ENCODE results near the gene FGD3. TPM values are rescaled to one million over a fixed set of nuclear protein-coding genes. Genes with fewer than 3 reads are reported as not detected.

The FGD3 gene
- total RNA-seq, 1 donor from 2014 or later, result 0.09 TPM

- Mint-ChIP-seq H3K4me1 (ENCODE audit: low read depth, unreplicated experiment) (peaks cover 3% of the 10 kb centered on the region), H3K4me3 (ENCODE audit: unreplicated experiment) (no peak overlapping the region), H3K27ac (ENCODE audit: unreplicated experiment) (no peak overlapping the region), H3K9me3 (ENCODE audit: unreplicated experiment) (peaks cover 8% of the 10 kb centered on the region), H3K27me3 (ENCODE audit: low read depth, unreplicated experiment) (peaks cover 2% of the 10 kb centered on the region), H3K36me3 (ENCODE audit: low read depth, unreplicated experiment) (no peaks in the 10 kb centered on the region)
- TF ChIP-seq EZH2 (IDR thresholded peaks at IDR 0.05; ENCODE audit: insufficient read depth, low read length), result no peak
- TF ChIP-seq CTCF (IDR thresholded peaks at IDR 0.05; ENCODE audit: insufficient read depth, low read depth, low read length), result no peak
- Histone ChIP-seq H3K27me3 (ENCODE audit: insufficient read depth, low read length) (no peaks in the 10 kb centered on the region), H3K4me3 (ENCODE audit: insufficient read depth, low read depth, low read length) (no peak overlapping the region), H3K36me3 (ENCODE audit: insufficient read depth, low read length) (no peaks in the 10 kb centered on the region), H3K9ac (ENCODE audit: low read length) (no peak overlapping the region), H3K27ac (ENCODE audit: low read depth, low read length) (no peak overlapping the region), H2AFZ (ENCODE audit: low read depth, low read length) (no peak overlapping the region), H3K79me2 (ENCODE audit: insufficient read depth, low read length) (no peaks in the 10 kb centered on the region), H4K20me1 (ENCODE audit: insufficient read depth, low read length) (no peaks in the 10 kb centered on the region), H3K4me2 (ENCODE audit: low read length) (no peak overlapping the region), H3K4me1 (ENCODE audit: insufficient read depth, low read length) (peaks cover 4% of the 10 kb centered on the region), H3K9me3 (ENCODE audit: insufficient read depth, low read depth, low read length) (no peaks in the 10 kb centered on the region)
- DNase-seq (ENCODE audit: low read depth) (no peak), FAIRE-seq (no peak)
Observed at GRCh38 chr9:92974161-92974661, 26.9 kb downstream of the FGD3 start.

DNA sequence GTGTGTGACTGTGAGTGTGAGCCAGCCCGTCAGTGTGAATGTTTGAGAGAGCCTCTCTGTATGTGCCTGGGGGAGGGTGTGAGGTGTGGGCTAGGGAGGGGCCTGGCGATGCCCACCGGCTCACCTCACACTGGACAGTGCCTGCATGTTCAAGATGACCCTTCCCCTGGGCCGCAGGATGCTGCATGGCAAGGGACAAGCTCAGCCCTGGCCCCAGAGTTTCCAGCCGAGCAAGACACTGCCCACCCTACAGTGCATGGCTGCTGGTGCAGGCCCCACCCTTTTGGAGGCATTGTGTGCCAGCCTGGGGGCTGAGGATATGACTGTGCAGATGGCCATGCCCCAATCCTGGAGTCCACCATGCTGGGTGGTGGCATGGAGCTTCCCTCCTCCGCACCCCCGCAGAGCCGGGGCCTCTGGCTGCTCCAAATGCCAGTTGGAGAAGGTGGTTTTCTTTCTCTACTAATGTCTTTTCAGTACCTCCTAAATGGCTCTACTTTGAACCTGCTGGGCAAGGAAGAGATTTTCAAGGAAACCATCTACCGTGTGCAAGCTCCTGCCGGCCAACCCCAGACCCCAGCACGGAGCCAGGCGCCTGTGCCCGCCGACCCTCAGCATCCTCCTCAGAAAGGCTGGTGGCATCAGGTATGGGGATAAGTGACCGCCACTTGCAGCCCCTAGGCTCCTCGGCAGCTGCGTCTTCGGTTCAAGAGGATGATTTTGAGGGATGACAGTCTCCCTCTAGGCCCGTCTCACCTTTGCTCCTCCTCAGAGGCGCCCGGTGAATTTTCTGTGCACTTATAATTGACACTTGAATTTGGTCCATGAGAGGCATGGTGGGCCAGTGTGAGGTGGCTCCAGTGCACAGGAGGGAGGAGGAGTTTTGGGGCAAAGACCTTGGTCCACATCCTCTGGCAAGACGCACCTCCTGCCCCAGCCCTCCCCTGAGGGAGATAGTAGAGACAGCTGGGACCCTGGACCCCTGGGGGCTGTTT, 27.7 kb downstream of the FGD3 start:
- DNase-seq (ENCODE audit: low read depth) (no peak), FAIRE-seq (no peak)
- H3K27me3 Mint-ChIP-seq (ENCODE audit: low read depth, unreplicated experiment), result peaks cover 2% of the 10 kb centered on the region
- Histone ChIP-seq H4K20me1 (ENCODE audit: insufficient read depth, low read length) (no peaks in the 10 kb centered on the region), H3K9ac (ENCODE audit: low read length) (no peak overlapping the region), H3K4me3 (ENCODE audit: insufficient read depth, low read depth, low read length) (no peak overlapping the region), H3K27ac (ENCODE audit: low read depth, low read length) (no peak overlapping the region), H3K4me2 (ENCODE audit: low read length) (no peak overlapping the region), H3K9me3 (ENCODE audit: insufficient read depth, low read depth, low read length) (no peaks in the 10 kb centered on the region), H3K27me3 (ENCODE audit: insufficient read depth, low read length) (no peaks in the 10 kb centered on the region), H3K79me2 (ENCODE audit: insufficient read depth, low read length) (no peaks in the 10 kb centered on the region), H3K36me3 (ENCODE audit: insufficient read depth, low read length) (no peaks in the 10 kb centered on the region), H3K4me1 (ENCODE audit: insufficient read depth, low read length) (peaks cover 3% of the 10 kb centered on the region), H2AFZ (ENCODE audit: low read depth, low read length) (no peak overlapping the region)
- H3K36me3 Mint-ChIP-seq (ENCODE audit: low read depth, unreplicated experiment), result no peaks in the 10 kb centered on the region
- H3K4me1 Mint-ChIP-seq (ENCODE audit: low read depth, unreplicated experiment), result peaks cover 3% of the 10 kb centered on the region
- H3K9me3 Mint-ChIP-seq (ENCODE audit: unreplicated experiment), result peaks cover 8% of the 10 kb centered on the region
- no peak overlapping the region for H3K4me3 Mint-ChIP-seq (ENCODE audit: unreplicated experiment)
- no peak overlapping the region for H3K27ac Mint-ChIP-seq (ENCODE audit: unreplicated experiment)
- TF ChIP-seq CTCF (IDR thresholded peaks at IDR 0.05; ENCODE audit: insufficient read depth, low read depth, low read length), result no peak

- Histone ChIP-seq H3K4me3 (ENCODE audit: insufficient read depth, low read depth, low read length) (no peak overlapping the region), H3K27me3 (ENCODE audit: insufficient read depth, low read length) (no peaks in the 10 kb centered on the region), H3K27ac (ENCODE audit: low read depth, low read length) (no peak overlapping the region), H3K79me2 (ENCODE audit: insufficient read depth, low read length) (no peaks in the 10 kb centered on the region), H3K36me3 (ENCODE audit: insufficient read depth, low read length) (no peaks in the 10 kb centered on the region), H3K4me1 (ENCODE audit: insufficient read depth, low read length) (no peaks in the 10 kb centered on the region), H4K20me1 (ENCODE audit: insufficient read depth, low read length) (no peaks in the 10 kb centered on the region), H2AFZ (ENCODE audit: low read depth, low read length) (no peak overlapping the region), H3K9ac (ENCODE audit: low read length) (no peak overlapping the region), H3K4me2 (ENCODE audit: low read length) (no peak overlapping the region), H3K9me3 (ENCODE audit: insufficient read depth, low read depth, low read length) (no peaks in the 10 kb centered on the region)
- Mint-ChIP-seq H3K27ac (ENCODE audit: unreplicated experiment) (no peak overlapping the region), H3K9me3 (ENCODE audit: unreplicated experiment) (peaks cover 8% of the 10 kb centered on the region), H3K4me1 (ENCODE audit: low read depth, unreplicated experiment) (no peaks in the 10 kb centered on the region), H3K27me3 (ENCODE audit: low read depth, unreplicated experiment) (peaks cover 2% of the 10 kb centered on the region), H3K4me3 (ENCODE audit: unreplicated experiment) (no peak overlapping the region), H3K36me3 (ENCODE audit: low read depth, unreplicated experiment) (no peaks in the 10 kb centered on the region)
- TF ChIP-seq CTCF (IDR thresholded peaks at IDR 0.05; ENCODE audit: insufficient read depth, low read depth, low read length), result no peak
- no peak for TF ChIP-seq EZH2 (IDR thresholded peaks at IDR 0.05; ENCODE audit: insufficient read depth, low read length)
- FAIRE-seq (no peak), DNase-seq (ENCODE audit: low read depth) (no peak)
Observed at GRCh38 chr9:92976431-92976830, 29.1 kb downstream of the FGD3 start.

Measured in astrocyte (in vitro differentiated cells and primary cell).